Measurements from ENCODE around the gene MCC. TPM values are rescaled to one million over a fixed set of nuclear protein-coding genes. Genes with fewer than 3 reads are reported as not detected.

MCC gene
- total RNA-seq, 4 donors from 2014 or later, result 5.1 to 22.3 (median 13.0) TPM

GRCh38 chr5:113047733-113048652 lies 440.3 kb downstream of the MCC start:
- Histone ChIP-seq H3K4me3 (replicated peaks in 1 of 3) (no peak overlapping the region), H3K9me3 (no peaks in the 10 kb centered on the region), H3K27me3 (no peaks in the 10 kb centered on the region), H3K27ac (no peak overlapping the region), H3K4me1 (peaks cover 8 to 21% of the 10 kb centered on the region in 2 donors), H3K36me3 (no peaks in the 10 kb centered on the region)
- whole genome bisulfite sequencing, 2 donors, result 84 to 87% methylated on average over 11 of the region's 11 CpGs
- no peak for DNase-seq
- intact Hi-C loops (cut with DNase I), result no loop called here
- TF ChIP-seq CTCF (IDR thresholded peaks at IDR 0.05) (no peak), POLR2A (IDR thresholded peaks at IDR 0.05) (no peak)

- Histone ChIP-seq H3K27ac (no peak overlapping the region), H3K4me1 (peaks cover 8 to 24% of the 10 kb centered on the region in 2 donors), H3K9me3 (no peaks in the 10 kb centered on the region), H3K4me3 (replicated peaks in 1 of 3) (no peak overlapping the region), H3K36me3 (no peaks in the 10 kb centered on the region), H3K27me3 (no peaks in the 10 kb centered on the region)
- no peak for DNase-seq
- no peak for TF ChIP-seq POLR2A (IDR thresholded peaks at IDR 0.05)
- TF ChIP-seq CTCF (IDR thresholded peaks at IDR 0.05), result no peak
- intact Hi-C loops (cut with DNase I), result no loop called here
- WGBS, 2 donors, result 89 to 92% methylated on average over 2 of the region's 2 CpGs
Observed at GRCh38 chr5:113047234-113047633, 441.0 kb downstream of the MCC start.

GRCh38 chr5:113044776-113045465 lies 443.3 kb downstream of the MCC start:
- Histone ChIP-seq H3K4me3 (replicated peaks in 1 of 3) (no peak overlapping the region), H3K4me1 (peaks cover 8 to 20% of the 10 kb centered on the region in 2 donors), H3K27me3 (no peaks in the 10 kb centered on the region), H3K36me3 (no peaks in the 10 kb centered on the region), H3K9me3 (no peaks in the 10 kb centered on the region), H3K27ac (no peak overlapping the region)
- WGBS, 2 donors, result 85 to 89% methylated on average over 11 of the region's 11 CpGs
- DNase-seq, result peak in 1 of 2 donors; percentile 35
- TF ChIP-seq POLR2A (IDR thresholded peaks at IDR 0.05) (no peak), CTCF (IDR thresholded peaks at IDR 0.05) (no peak)
- intact Hi-C loops (cut with DNase I), result no loop called here

- Histone ChIP-seq H3K4me1 (peaks cover 8 to 26% of the 10 kb centered on the region in 2 donors), H3K4me3 (replicated peaks in 1 of 3) (no peak overlapping the region), H3K36me3 (no peaks in the 10 kb centered on the region), H3K27me3 (no peaks in the 10 kb centered on the region), H3K27ac (peak overlapping the region in 2 of 3 donors; percentile 48), H3K9me3 (no peaks in the 10 kb centered on the region)
- TF ChIP-seq CTCF (IDR thresholded peaks at IDR 0.05) (peak in 3 of 6 experiments; percentile 37 to 41 (median 39)), POLR2A (IDR thresholded peaks at IDR 0.05) (no peak)
- peak; percentile 71 to 76 for DNase-seq
- intact Hi-C loops (cut with DNase I), result no loop called here
- WGBS, 2 donors, result 34 to 39% methylated on average over 15 to 16 of the region's 16 CpGs
Observed at GRCh38 chr5:113043491-113043931, 444.7 kb downstream of the MCC start.

Data from thyroid gland (tissue), 4 donors.